Panc1 (cell line): ENCODE measurements around the gene HES1. TPM values are rescaled to one million over a fixed set of nuclear protein-coding genes. Genes with fewer than 3 reads are reported as not detected.

Experiments used
- ATAC-seq: fragments of 200-7000 bp; cut with Tn5 transposase; 2 replicates; pipeline ENCODE4 v1.9.1; 2020; ENCODE audit warnings: mild to moderate bottlenecking, moderate library complexity
- BruUV-seq: library from RNA; stranded (reverse); fragments of 400-500 nt; replicated peaks from 2 replicates; lab custom pipeline; 2021; lab: Mats Ljungman, UMichigan
- CTCF ChIA-PET: fragments of 300-600 bp; sonication (Branson Sonifier 250); formaldehyde crosslinking; loops from one replicate; lab custom pipeline; 2022; ENCODE audit warnings: antibody characterized with exemption; lab: Charles Lee
- POLR2A ChIA-PET: fragments of 300-600 bp; sonication (Branson Sonifier 250); formaldehyde crosslinking; loops from one replicate; lab custom pipeline; 2022; ENCODE audit warnings: antibody characterized with exemption; lab: Charles Lee
- DNase-seq: peaks from one replicate; pipeline ENCODE4 v3.0.0-alpha.2; 2010; ENCODE audit warnings: low read depth, low spot score
- H3K27ac ChIP-seq: 2 replicates; pipeline ENCODE4 v1.5.1; 2011; ENCODE audit warnings: mild to moderate bottlenecking, low read length, inconsistent platforms
- H3K27me3 ChIP-seq: fragments of 200-500 bp; sonication (Bioruptor generic); 2 replicates; pipeline ENCODE4 v1.6.0; 2014; ENCODE audit warnings: low read length, inconsistent platforms; ENCODE audit not compliant: control insufficient read depth, insufficient read depth
- H3K36me3 ChIP-seq: fragments of 200-500 bp; sonication (Bioruptor generic); 2 replicates; pipeline ENCODE4 v1.5.1; 2014; ENCODE audit warnings: inconsistent platforms, mild to moderate bottlenecking, low read length, moderate library complexity; ENCODE audit not compliant: control insufficient read depth, insufficient read depth
- H3K4me1 ChIP-seq: 2 replicates; pipeline ENCODE4 v1.5.1; 2011; ENCODE audit warnings: inconsistent platforms, mild to moderate bottlenecking, low read length, moderate library complexity; ENCODE audit not compliant: control insufficient read depth, insufficient read depth
- H3K4me3 ChIP-seq, 2 experiments: 2 replicates each; pipeline ENCODE4 v1.5.1; 2011 to 2012; ENCODE audit warnings: low read depth in 2 of 2, low read length in 2 of 2, mild to moderate bottlenecking in 2 of 2, inconsistent platforms in 1 of 2, moderate library complexity in 1 of 2
- H3K9me3 ChIP-seq: fragments of 200-500 bp; sonication (Bioruptor generic); 2 replicates; pipeline ENCODE4 v1.5.1; 2014; ENCODE audit warnings: low read depth, mild to moderate bottlenecking, inconsistent platforms, low read length, moderate library complexity; ENCODE audit not compliant: control insufficient read depth, insufficient read depth
- POLR2AphosphoS5 ChIP-seq: IDR thresholded peaks from 2 replicates; pipeline ENCODE4 v1.6.1; 2012; ENCODE audit warnings: mild to moderate bottlenecking, low read depth, low read length, moderate library complexity
- SIN3A ChIP-seq: IDR thresholded peaks from 2 replicates; pipeline ENCODE4 v1.6.1; 2012; ENCODE audit warnings: low read depth, mild to moderate bottlenecking, low read length, moderate library complexity, borderline replicate concordance; ENCODE audit not compliant: insufficient read depth
- TCF7L2 ChIP-seq: IDR thresholded peaks from 2 replicates; pipeline ENCODE4 v1.6.1; 2011; ENCODE audit warnings: mild to moderate bottlenecking, low read depth, low read length, inconsistent platforms
- in situ Hi-C: cut with HindIII; loops from 2 replicates; pipeline ENCODE4 v1.10.0; 2016; ENCODE audit warnings: low sequenced_read_pairs, low pct_unique_long_range_greater_than_20kb
- intact Hi-C: fragments of 100-400 bp; cut with micrococcal nuclease; formaldehyde crosslinking; loops from one replicate; pipeline ENCODE4 v1.10.0; 2022; ENCODE audit not compliant: unreplicated experiment
- total RNA-seq: library from RNA; stranded (reverse); gene quantifications from one replicate; pipeline ENCODE4 v1.2.1, GENCODE V29; 2021; ENCODE audit not compliant: unreplicated experiment
- TF ChIP-seq, protein P1 (sequence below), 2 experiments: IDR thresholded peaks; 2 replicates each; pipeline ENCODE4 v1.6.1; 2011 to 2012; ENCODE audit warnings: low read depth in 2 of 2, control low read depth in 1 of 2, low read length in 1 of 2, mild to moderate bottlenecking in 1 of 2, moderate library complexity in 1 of 2; ENCODE audit not compliant: insufficient read depth in 1 of 2
- TF ChIP-seq, protein P2 (sequence below): fragments of 450-650 bp; IDR thresholded peaks from 2 replicates; pipeline ENCODE4 v1.5.1; 2017; ENCODE audit warnings: mild to moderate bottlenecking

Gene HES1
- total RNA-seq, 1 experiment from 2014 or later: 28.5 TPM

DNA sequence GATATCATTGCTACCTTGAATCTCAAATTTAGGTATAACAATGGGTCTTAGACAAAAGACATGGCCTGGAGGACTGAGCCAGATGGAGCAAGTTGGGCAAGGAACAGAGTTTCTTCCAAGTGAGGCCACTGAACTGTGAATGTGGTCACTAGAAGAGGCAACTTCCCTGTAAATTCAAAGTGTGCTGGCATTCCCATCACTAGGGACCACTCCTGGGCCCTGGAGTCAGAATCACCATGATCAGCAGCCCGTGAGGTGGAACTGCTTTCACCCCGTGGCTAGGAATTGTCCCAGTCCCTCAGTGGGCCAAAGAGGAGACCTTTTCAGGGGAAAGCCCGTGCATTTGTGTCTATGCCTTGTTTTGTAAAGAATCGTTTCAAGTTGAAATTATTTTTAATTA lies 47.3 kb downstream of the HES1 start:
- H3K4me1 ChIP-seq: peaks cover 7% of the 10 kb centered on the region
- ChIA-PET CTCF (no interaction called here), POLR2A (no interaction called here)
- TF ChIP-seq POLR2AphosphoS5: no peak
- TF ChIP-seq, protein P1, sequence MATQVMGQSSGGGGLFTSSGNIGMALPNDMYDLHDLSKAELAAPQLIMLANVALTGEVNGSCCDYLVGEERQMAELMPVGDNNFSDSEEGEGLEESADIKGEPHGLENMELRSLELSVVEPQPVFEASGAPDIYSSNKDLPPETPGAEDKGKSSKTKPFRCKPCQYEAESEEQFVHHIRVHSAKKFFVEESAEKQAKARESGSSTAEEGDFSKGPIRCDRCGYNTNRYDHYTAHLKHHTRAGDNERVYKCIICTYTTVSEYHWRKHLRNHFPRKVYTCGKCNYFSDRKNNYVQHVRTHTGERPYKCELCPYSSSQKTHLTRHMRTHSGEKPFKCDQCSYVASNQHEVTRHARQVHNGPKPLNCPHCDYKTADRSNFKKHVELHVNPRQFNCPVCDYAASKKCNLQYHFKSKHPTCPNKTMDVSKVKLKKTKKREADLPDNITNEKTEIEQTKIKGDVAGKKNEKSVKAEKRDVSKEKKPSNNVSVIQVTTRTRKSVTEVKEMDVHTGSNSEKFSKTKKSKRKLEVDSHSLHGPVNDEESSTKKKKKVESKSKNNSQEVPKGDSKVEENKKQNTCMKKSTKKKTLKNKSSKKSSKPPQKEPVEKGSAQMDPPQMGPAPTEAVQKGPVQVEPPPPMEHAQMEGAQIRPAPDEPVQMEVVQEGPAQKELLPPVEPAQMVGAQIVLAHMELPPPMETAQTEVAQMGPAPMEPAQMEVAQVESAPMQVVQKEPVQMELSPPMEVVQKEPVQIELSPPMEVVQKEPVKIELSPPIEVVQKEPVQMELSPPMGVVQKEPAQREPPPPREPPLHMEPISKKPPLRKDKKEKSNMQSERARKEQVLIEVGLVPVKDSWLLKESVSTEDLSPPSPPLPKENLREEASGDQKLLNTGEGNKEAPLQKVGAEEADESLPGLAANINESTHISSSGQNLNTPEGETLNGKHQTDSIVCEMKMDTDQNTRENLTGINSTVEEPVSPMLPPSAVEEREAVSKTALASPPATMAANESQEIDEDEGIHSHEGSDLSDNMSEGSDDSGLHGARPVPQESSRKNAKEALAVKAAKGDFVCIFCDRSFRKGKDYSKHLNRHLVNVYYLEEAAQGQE (IDR thresholded peaks at IDR 0.05; ENCODE audit: insufficient read depth in 1 of 2, low read depth in 2 of 2, low read length in 1 of 2): no peak
- TF ChIP-seq, protein P2, sequence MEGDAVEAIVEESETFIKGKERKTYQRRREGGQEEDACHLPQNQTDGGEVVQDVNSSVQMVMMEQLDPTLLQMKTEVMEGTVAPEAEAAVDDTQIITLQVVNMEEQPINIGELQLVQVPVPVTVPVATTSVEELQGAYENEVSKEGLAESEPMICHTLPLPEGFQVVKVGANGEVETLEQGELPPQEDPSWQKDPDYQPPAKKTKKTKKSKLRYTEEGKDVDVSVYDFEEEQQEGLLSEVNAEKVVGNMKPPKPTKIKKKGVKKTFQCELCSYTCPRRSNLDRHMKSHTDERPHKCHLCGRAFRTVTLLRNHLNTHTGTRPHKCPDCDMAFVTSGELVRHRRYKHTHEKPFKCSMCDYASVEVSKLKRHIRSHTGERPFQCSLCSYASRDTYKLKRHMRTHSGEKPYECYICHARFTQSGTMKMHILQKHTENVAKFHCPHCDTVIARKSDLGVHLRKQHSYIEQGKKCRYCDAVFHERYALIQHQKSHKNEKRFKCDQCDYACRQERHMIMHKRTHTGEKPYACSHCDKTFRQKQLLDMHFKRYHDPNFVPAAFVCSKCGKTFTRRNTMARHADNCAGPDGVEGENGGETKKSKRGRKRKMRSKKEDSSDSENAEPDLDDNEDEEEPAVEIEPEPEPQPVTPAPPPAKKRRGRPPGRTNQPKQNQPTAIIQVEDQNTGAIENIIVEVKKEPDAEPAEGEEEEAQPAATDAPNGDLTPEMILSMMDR: no peak
- no peak for TF ChIP-seq SIN3A
- TF ChIP-seq TCF7L2: no peak
- no peaks in the 10 kb centered on the region for H3K9me3 ChIP-seq
- no peak overlapping the region for H3K4me3 ChIP-seq
- ATAC-seq: no peak
- in situ Hi-C loops: no loop called here
- no peak overlapping the region for H3K27ac ChIP-seq
- DNase-seq: no peak
- no TSS peak for BruUV-seq
- no peaks in the 10 kb centered on the region for H3K27me3 ChIP-seq
- intact Hi-C loops: no loop called here
- H3K36me3 ChIP-seq: no peaks in the 10 kb centered on the region

DNA sequence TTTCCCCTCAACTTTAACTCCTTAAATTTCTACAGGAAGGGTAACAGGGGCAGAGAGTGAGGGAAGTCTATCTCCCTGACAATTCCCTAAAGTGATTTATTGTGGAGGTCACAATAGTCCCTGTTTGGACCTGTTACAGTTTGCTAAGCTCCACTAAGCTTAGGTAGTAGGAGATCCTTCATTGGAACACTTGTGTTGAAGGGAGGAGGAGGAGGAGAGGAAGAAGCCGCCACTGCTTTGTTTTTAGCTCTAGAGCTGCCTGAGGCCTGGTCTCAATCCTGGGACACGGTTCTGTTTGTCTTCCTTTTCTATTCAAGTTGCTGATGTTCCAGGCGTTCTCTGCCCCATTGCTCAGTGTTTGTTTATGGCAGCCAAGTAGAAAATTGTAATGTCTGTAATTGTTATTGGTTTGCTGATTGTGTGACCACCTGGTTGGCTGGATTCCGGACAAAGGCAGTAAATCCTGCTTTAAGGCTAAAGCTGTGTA lies 48.4 kb downstream of the HES1 start:
- H3K36me3 ChIP-seq: no peaks in the 10 kb centered on the region
- ATAC-seq (no peak), DNase-seq (no peak)
- H3K27me3 ChIP-seq: no peaks in the 10 kb centered on the region
- intact Hi-C loops: no loop called here
- no peaks in the 10 kb centered on the region for H3K9me3 ChIP-seq
- TF ChIP-seq TCF7L2 (no peak), SIN3A (no peak), POLR2AphosphoS5 (no peak)
- TF ChIP-seq, protein P1 (IDR thresholded peaks at IDR 0.05; ENCODE audit: insufficient read depth in 1 of 2, low read depth in 2 of 2, low read length in 1 of 2): no peak
- TF ChIP-seq, protein P2: no peak
- ChIA-PET POLR2A (no interaction called here), CTCF (interaction anchor here (1.1 kb wide), 1 partner anchor 45 kb away, joined by 3 read pairs; no protein-coding TSS in a partner anchor)
- peaks cover 7% of the 10 kb centered on the region for H3K4me1 ChIP-seq
- H3K27ac ChIP-seq: peak overlapping the region; percentile 19; the same call in 1 of the 2 replicates
- BruUV-seq: no TSS peak
- no peak overlapping the region for H3K4me3 ChIP-seq
- in situ Hi-C loops: no loop called here
